GM19397 (cell line): ENCODE measurements around the gene HECW1.
"Not testable (repeated sequence)": the region's sequence is repeated elsewhere in the genome, so short reads cannot be mapped to it uniquely, and the experiment has no call there.

Source experiments
- ATAC-seq: cut with Tn5 transposase; IDR thresholded peaks from one replicate; pipeline ENCODE4 v1.9.1; 2021; ENCODE audit warnings: mild to moderate bottlenecking, moderate library complexity; ENCODE audit not compliant: unreplicated experiment

The HECW1 gene

DNA sequence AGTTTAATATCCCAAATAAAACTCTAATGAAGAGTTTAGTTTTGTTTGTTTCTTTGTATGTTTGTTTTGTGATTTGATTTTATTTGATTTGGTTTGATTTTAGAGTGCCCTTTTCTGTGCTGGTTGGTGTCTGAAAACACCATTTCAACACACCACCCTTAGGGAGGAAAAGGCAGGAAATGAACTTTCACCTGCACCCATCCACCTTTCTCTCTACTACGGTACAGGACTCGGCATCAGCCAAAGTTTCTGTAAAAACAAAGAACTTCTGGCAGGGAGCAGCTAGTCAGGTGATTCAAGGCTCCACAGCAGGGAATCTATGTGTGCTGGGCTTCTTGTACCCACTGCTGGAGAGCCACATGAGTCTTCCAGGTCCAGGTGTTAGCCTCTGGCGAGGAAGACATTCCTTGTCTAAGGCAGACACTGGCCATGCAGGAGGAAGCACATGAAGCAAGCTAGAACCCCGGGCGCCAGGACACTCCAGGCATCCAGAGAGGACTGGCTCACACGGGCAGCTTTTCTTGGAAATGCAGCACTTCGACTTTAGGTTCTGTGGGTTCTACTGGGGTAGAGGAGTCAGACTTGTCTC lies 448.4 kb downstream of the HECW1 start:
- no peak for ATAC-seq

DNA sequence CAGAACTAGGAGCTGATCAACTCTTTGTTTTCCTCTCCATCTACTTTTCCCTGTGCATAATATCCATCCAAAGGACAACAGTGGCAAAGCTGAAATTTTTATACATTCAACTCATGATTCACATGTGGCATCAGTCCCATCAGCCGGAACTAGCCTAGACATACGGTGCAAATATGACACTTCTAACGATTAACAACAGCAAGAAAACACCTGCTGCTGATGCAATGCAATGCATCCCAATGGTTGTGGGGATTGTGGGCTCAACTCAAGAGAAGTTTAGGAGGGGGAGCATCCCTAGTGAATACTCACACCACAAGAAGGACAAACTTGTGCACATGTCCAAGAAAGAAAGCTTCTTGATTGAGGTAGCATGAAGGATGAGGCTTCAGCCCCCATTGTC lies 449.9 kb downstream of the HECW1 start:
- ATAC-seq: no peak

- no peak for ATAC-seq
Observed at GRCh38 chr7:43565786-43566185, 453.3 kb downstream of the HECW1 start.

DNA sequence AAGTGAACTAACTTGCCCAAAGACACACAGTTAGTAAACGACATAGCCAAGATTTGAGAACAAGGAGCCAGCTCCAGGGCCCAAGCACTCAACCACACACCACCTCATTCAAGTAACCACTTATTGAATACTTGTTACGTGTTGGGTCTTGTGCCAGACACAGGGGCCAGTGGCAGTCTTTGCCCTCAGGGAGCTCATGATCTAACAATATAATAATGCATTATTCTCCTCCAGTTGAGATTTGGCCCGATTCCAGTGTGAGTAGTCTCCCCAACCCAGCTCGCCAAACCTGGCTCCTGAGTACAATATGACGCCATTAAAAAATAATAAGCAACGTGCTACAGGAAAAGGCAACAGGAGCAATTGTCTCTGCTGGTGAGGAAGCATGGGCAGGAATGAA lies 456.1 kb downstream of the HECW1 start:
- ATAC-seq: no peak

GRCh38 chr7:43569424-43569823 lies 457.0 kb downstream of the HECW1 start:
- ATAC-seq: no peak

DNA sequence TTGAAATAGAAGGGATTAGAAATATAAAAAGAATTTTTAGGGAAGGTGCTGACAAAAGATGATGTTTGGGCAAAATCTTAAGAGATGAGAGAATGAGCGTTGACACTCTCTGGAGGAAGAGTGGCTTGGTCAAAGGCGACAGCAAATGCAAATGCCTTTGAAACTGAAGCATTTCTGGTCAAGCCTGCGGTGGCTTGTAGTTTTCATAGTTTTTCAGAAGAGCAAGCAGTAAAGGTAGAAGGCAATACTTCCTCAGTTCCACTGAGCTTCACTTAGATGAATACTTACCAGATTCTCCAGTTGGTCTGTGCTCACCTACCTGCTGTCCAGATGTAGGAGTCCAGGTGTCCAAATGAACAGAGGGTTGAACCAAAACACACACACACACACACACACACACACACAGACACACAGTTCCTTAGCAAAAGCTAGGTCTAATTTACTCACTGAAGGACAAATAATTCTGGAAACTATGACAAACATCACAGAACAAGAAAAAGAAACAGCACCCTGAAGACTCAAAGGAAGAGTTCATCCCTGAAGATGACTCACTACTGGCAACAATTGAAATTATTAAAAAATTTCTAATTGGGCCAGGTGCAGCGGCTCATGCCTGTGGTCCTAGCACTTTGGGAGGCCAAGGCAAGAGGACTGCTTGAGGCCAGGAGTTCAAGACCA lies 458.4 kb downstream of the HECW1 start:
- no peak for ATAC-seq

- ATAC-seq: no peak
Observed at GRCh38 chr7:43572516-43573049, 460.1 kb downstream of the HECW1 start.

DNA sequence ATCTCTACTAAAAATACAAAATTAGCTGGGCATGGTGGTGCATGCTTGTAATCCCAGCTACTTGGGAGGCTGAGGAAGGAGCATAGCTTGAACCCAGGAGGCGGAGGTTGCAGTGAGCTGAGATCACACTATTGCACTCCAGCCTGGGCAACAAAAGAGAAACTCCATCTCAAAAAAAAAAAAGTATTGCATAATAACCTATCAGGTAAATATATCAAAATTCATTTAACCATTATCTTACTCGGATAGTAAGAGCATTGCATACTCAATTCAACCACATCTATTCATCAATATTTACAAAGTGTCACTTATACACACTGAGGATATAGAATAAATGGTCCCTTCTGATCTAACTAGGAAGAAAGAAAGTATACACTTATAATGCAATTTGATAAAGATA lies 461.4 kb downstream of the HECW1 start:
- not testable (repeated sequence) for ATAC-seq

- ATAC-seq: no peak
Observed at GRCh38 chr7:43575506-43575905, 463.1 kb downstream of the HECW1 start.

- ATAC-seq: no peak
Observed at GRCh38 chr7:43576241-43576640, 463.8 kb downstream of the HECW1 start.

DNA sequence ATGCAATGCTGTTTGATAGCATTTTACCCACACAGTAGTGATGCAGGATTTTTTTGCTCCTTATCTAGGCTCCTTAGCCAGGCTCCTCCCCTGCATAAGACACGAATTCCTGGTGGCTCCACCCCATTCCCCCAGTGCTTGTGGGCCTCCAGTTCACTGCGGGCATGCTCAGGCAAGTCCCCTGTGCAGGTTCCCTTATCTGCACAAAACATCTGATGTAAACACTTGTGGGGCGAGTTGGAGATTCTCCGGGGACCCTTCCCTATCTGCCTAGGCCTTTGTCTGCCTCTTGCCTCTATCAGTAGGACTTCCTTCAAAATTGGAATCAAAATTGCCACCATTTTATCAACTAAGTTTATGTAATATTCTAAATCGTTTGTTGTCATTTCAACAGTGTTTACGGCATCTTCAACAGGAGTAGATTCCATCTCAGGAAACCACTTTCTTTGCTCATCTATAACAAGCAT lies 465.1 kb downstream of the HECW1 start:
- ATAC-seq: no peak

GRCh38 chr7:43582503-43583423 lies 470.3 kb downstream of the HECW1 start, which contains the start of gene STK17A:
Gene STK17A (plus strand): TSS chr7:43583108. CDS start chr7:43583244, 136 bp downstream.
- peak; percentile 80 for ATAC-seq

DNA sequence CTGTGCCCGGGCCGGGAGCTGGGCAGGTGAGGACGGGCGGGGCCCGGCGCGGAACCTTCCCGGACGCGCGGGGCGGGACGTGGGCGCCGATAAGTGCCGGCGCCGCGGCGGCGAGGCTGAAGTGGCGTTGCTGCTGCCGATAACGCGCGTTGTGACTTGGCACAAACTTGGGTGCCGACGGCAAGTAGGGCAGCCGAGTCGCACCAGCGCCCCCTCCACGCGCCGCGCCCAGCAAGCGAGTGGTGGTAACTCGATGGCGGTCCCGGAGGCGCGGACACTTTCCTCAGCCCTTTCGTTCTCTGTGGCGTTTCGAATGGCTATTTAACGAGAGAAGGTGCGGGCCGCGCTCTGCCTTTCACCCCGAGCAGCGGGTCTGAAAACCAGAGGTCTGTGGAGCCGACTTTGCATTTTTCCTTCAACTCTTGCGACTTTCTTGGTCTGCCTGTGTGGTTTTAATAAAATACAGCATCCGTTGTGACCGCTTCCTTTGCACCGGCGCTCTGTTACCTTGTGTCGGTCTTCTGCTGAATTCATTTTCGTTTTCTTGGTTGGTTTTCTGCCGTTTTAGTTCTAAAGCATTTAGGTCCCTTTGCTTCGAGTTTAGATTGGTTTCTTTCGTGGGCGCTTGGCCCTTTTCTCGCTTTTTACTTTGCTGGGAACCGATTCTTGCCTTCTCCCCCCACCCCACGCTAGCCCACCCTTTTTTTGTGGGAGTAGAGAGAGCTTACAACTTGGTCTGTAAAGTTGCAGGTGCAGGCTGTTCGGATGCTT lies 471.2 kb downstream of the HECW1 start:
- ATAC-seq: peak; percentile 27

DNA sequence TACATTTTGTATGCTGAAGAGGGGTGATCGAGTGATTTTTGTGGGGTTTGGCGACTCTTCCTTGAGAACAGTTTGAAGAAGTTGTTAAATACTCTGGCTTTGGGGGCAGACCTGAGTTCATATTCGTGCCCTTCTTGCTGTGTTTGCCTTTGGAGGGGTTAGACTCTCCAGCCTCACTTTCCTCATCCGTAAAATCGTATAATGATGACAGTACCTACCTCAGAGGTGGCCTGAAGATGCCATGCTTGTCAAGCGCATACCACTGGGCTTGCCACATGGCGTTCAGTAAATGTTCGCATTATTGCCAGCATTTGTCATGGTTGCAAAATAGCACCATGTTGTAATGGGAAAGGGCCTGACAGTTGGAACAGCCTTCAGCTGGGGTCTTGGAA lies 471.7 kb downstream of the HECW1 start:
- no peak for ATAC-seq

DNA sequence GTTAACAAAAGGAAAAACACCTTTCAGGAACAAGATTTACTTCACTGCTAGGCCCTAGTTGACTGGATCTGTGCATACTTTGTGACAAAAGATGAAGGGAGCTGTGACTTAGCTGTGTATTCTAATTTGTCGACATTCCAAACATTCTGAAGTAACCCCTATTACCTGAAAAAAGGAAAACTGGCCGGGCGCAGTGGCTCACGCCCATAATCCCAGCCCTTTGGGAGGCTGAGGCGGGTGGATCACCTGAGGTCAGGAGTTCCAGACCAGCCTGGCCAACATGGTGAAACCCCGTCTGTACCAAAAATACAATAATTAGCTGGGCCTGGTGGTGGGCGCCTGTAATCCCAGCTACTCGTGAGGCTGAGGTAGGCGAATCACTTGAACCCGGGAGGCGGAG lies 472.3 kb downstream of the HECW1 start:
- not testable (repeated sequence) for ATAC-seq

DNA sequence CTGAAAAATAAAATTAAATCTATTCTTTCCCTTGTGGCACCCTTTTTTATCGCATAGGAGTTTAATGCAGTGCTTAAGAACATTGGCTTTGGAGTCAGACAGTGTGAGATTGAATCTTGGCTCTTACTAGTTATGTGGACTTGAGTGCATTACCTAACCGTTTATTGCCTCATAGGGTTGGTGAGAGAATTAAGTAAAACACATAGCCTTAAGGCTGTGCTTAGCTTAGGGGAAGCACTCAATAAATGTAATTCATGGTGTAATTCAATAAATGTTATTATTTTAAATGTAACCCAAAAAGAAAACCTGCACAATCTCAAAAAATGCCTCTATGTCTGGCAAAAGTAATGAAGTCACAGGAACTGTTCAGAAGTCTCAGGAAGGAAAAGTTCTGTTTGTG lies 473.1 kb downstream of the HECW1 start:
- no peak for ATAC-seq

GRCh38 chr7:43586251-43586900 lies 473.9 kb downstream of the HECW1 start:
- no peak for ATAC-seq

DNA sequence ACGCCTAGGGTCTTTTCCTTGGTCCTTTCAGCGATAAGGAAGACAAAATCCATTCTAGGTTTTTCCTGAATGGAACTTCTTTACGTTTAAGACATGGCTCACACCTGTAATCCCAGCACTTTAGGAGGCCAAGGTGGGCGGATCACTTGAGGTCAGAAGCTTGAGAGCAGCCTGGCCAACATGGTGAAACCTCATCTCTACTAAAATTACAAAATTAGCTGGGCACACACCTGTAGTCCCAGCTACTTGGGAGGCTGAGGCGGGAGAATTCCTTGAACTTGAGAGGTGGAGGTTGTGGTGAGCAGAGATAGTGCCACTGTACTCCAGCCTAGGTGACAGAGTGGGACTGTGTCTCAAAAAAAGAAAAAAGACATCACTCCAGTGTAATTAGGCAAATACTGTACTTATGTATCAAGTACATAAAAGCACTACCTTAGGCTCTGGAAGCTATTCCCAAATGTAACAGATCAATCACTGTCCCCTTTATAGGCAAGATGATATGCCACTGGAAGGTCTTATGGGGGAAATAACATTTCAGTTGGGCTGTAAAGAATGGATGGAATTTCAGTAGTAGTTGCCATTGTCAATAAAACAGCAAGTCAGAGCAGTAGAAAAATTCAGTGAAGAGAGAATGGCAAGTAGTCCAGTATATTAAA lies 476.2 kb downstream of the HECW1 start:
- ATAC-seq: no peak

- no peak for ATAC-seq
Observed at GRCh38 chr7:43589133-43589478, 476.7 kb downstream of the HECW1 start.

DNA sequence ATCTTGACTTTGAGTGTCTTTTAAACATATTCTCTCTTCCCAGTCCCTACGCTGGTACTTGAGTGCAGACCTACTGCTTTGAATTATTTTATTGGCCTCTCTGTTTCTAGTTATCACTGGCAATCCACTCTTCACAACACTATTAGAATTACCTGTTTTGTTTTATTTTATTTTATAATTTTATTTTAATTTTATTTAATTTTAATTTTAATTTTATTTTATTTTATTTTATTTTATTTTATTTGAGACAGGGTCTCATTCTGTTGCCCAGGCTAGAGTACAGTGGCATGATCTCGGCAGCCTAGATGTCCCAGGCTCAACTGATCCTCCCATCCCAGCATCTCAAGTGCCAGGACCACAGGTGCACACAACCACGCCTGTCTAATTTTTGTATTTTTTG lies 477.3 kb downstream of the HECW1 start:
- no peak for ATAC-seq
